H9 (cell line): Measurements from ENCODE around the gene NSMCE3. TPM values are rescaled to one million over a fixed set of nuclear protein-coding genes. Genes with fewer than 3 reads are reported as not detected.

Source experiments
- DNase-seq: peaks from one replicate; pipeline ENCODE4 v3.0.0-alpha.2; 2017
- H2AFZ ChIP-seq: one replicate; pipeline ENCODE4 v1.6.1; 2013; ENCODE audit warnings: mild to moderate bottlenecking, low read length, control low read depth, moderate library complexity
- H2AK5ac ChIP-seq: 2 replicates; pipeline ENCODE4 v1.6.1; 2013; ENCODE audit warnings: low read length, control low read depth, mixed read lengths; ENCODE audit not compliant: insufficient read length
- H2BK120ac ChIP-seq: one replicate; pipeline ENCODE4 v1.6.1; 2013; ENCODE audit warnings: low read depth, mild to moderate bottlenecking, low read length, control low read depth, inconsistent platforms; ENCODE audit not compliant: poor library complexity, severe bottlenecking
- H2BK12ac ChIP-seq: 2 replicates; pipeline ENCODE4 v1.6.1; 2013; ENCODE audit warnings: low read length, control low read depth, mixed read lengths, low read depth; ENCODE audit not compliant: insufficient read length
- H2BK15ac ChIP-seq: 2 replicates; pipeline ENCODE4 v1.6.1; 2013; ENCODE audit warnings: low read depth, low read length, control low read depth
- H2BK20ac ChIP-seq: one replicate; pipeline ENCODE4 v1.6.1; 2013; ENCODE audit warnings: low read depth, mild to moderate bottlenecking, low read length, control low read depth, inconsistent platforms; ENCODE audit not compliant: poor library complexity, severe bottlenecking
- H2BK5ac ChIP-seq: 2 replicates; pipeline ENCODE4 v1.6.1; 2013; ENCODE audit warnings: low read length, control low read depth, mixed read lengths; ENCODE audit not compliant: insufficient read length
- H3K14ac ChIP-seq: 2 replicates; pipeline ENCODE4 v1.6.1; 2013; ENCODE audit warnings: low read length, control low read depth; ENCODE audit not compliant: insufficient read depth
- H3K18ac ChIP-seq: 2 replicates; pipeline ENCODE4 v1.6.1; 2013; ENCODE audit warnings: low read depth, mild to moderate bottlenecking, mixed read lengths, low read length, control low read depth; ENCODE audit not compliant: insufficient read length
- H3K23ac ChIP-seq: 2 replicates; pipeline ENCODE4 v1.6.1; 2013; ENCODE audit warnings: low read length, control low read depth, mixed read lengths, low read depth; ENCODE audit not compliant: insufficient read length
- H3K23me2 ChIP-seq: 2 replicates; pipeline ENCODE4 v1.6.1; 2013; ENCODE audit warnings: low read depth, mild to moderate bottlenecking, mixed read lengths, low read length, control low read depth; ENCODE audit not compliant: insufficient read length, poor library complexity, severe bottlenecking
- H3K27ac ChIP-seq: 2 replicates; pipeline ENCODE4 v1.5.1; 2013; ENCODE audit warnings: low read length, control low read depth, mixed read lengths, low read depth; ENCODE audit not compliant: insufficient read length
- H3K27me3 ChIP-seq: 2 replicates; pipeline ENCODE4 v1.6.1; 2013; ENCODE audit warnings: low read length, control low read depth, inconsistent platforms; ENCODE audit not compliant: insufficient read depth
- H3K4ac ChIP-seq: 2 replicates; pipeline ENCODE4 v1.6.1; 2013; ENCODE audit warnings: low read depth, mild to moderate bottlenecking, control low read depth, inconsistent platforms, low read length, moderate library complexity
- H3K4me1 ChIP-seq: 2 replicates; pipeline ENCODE4 v1.6.1; 2013; ENCODE audit warnings: low read length, control low read depth, inconsistent platforms; ENCODE audit not compliant: insufficient read depth
- H3K4me2 ChIP-seq: 2 replicates; pipeline ENCODE4 v1.6.1; 2013; ENCODE audit warnings: low read length, control low read depth, mixed read lengths; ENCODE audit not compliant: insufficient read length, insufficient read depth
- H3K56ac ChIP-seq: 2 replicates; pipeline ENCODE4 v1.6.1; 2013; ENCODE audit warnings: low read depth, mild to moderate bottlenecking, mixed read lengths, low read length, control low read depth; ENCODE audit not compliant: insufficient read length
- H3K79me1 ChIP-seq: 2 replicates; pipeline ENCODE4 v1.6.1; 2013; ENCODE audit warnings: low read depth, mild to moderate bottlenecking, moderate library complexity, low read length, control low read depth, inconsistent platforms; ENCODE audit not compliant: insufficient read depth, poor library complexity, severe bottlenecking
- H3K79me2 ChIP-seq: 2 replicates; pipeline ENCODE4 v1.6.1; 2013; ENCODE audit warnings: low read length, control low read depth, inconsistent platforms; ENCODE audit not compliant: insufficient read depth
- H3K9ac ChIP-seq: 2 replicates; pipeline ENCODE4 v1.6.1; 2013; ENCODE audit warnings: low read length, control low read depth, mixed read lengths; ENCODE audit not compliant: insufficient read length; ENCODE audit errors: extremely low read depth
- H3K9me3 ChIP-seq: one replicate; pipeline ENCODE4 v1.6.1; 2013; ENCODE audit warnings: low read depth, low read length, inconsistent platforms; ENCODE audit not compliant: control insufficient read depth
- H3T11ph ChIP-seq: one replicate; pipeline ENCODE4 v1.6.1; 2013; ENCODE audit warnings: mild to moderate bottlenecking, low read length, control low read depth, inconsistent platforms
- H4K20me1 ChIP-seq: one replicate; pipeline ENCODE4 v1.6.1; 2013; ENCODE audit not compliant: control insufficient read depth, insufficient read length, insufficient read depth
- H4K5ac ChIP-seq: 2 replicates; pipeline ENCODE4 v1.6.1; 2013; ENCODE audit warnings: low read depth, mild to moderate bottlenecking, mixed read lengths, low read length, control low read depth; ENCODE audit not compliant: insufficient read length
- H4K8ac ChIP-seq: replicated peaks from 2 replicates; pipeline ENCODE4 v1.6.1; 2013; ENCODE audit warnings: low read length, control low read depth, mixed read lengths, low read depth; ENCODE audit not compliant: insufficient read length
- H4K91ac ChIP-seq: 2 replicates; pipeline ENCODE4 v1.6.1; 2013; ENCODE audit warnings: low read depth, mild to moderate bottlenecking, moderate library complexity, mixed read lengths, low read length, control low read depth; ENCODE audit not compliant: insufficient read length
- H3K27ac Mint-ChIP-seq, 3 experiments: 2 replicates in 2 of 3; 3 replicates in 1 of 3; pipeline ENCODE4 v1.8.0; 2020 to 2021; ENCODE audit warnings: mixed read lengths in 3 of 3, mild to moderate bottlenecking in 1 of 3, moderate library complexity in 1 of 3
- H3K27me3 Mint-ChIP-seq: 2 replicates; pipeline ENCODE4 v1.8.0; 2021; ENCODE audit warnings: low read depth, mild to moderate bottlenecking, moderate library complexity, mixed read lengths
- H3K36me3 Mint-ChIP-seq, 3 experiments: 2 replicates in 2 of 3; 3 replicates in 1 of 3; pipeline ENCODE4 v1.8.0; 2020 to 2021; ENCODE audit warnings: low read depth in 3 of 3, mixed read lengths in 3 of 3; ENCODE audit not compliant: insufficient read depth in 1 of 3
- H3K4me1 Mint-ChIP-seq, 2 experiments: 2 replicates each; pipeline ENCODE4 v1.8.0; 2020; ENCODE audit warnings: mixed read lengths in 2 of 2
- H3K4me3 Mint-ChIP-seq, 2 experiments: 2 replicates in 1 of 2; 3 replicates in 1 of 2; pipeline ENCODE4 v1.8.0; 2020 to 2021; ENCODE audit warnings: mild to moderate bottlenecking in 2 of 2, mixed read lengths in 2 of 2, moderate library complexity in 1 of 2
- H3K9me3 Mint-ChIP-seq, 2 experiments: 2 replicates in 1 of 2; 3 replicates in 1 of 2; pipeline ENCODE4 v1.8.0; 2020; ENCODE audit warnings: mild to moderate bottlenecking in 2 of 2, mixed read lengths in 2 of 2, moderate library complexity in 1 of 2
- CTCF ChIP-seq: fragments of 200-600 bp; sonication (generic); conservative IDR thresholded peaks from 3 replicates; pipeline ENCODE4 v1.8.0; 2021; ENCODE audit warnings: antibody characterized with exemption, mild to moderate bottlenecking
- WGBS: extraction: QIAGEN DNeasy Blood & Tissue Kit; methylation state at CpG from one replicate; pipeline ENCODE4 v1.1.7; 2013; ENCODE audit warnings: missing lambda C conversion rate, low lambda C conversion rate, mixed read lengths; ENCODE audit not compliant: insufficient read length; ENCODE audit errors: extremely low coverage; 5-methylcytosine and 5-hydroxymethylcytosine counted together
- total RNA-seq: library from RNA; stranded (reverse); gene quantifications from 2 replicates; pipeline ENCODE4 v1.2.1, GENCODE V29; 2021

Gene NSMCE3
- total RNA-seq, 1 experiment from 2014 or later: 6.9 TPM

- no peak overlapping the region for H3K9ac ChIP-seq
- H3K23ac ChIP-seq: no peak overlapping the region
- no peak overlapping the region for H3K27ac ChIP-seq
- H4K20me1 ChIP-seq: no peaks in the 10 kb centered on the region
- H2BK5ac ChIP-seq: no peak overlapping the region
- WGBS: no CpG with 5 or more reads among the region's 4 CpGs
- H2BK15ac ChIP-seq: no peak overlapping the region
- no peak overlapping the region for H2BK12ac ChIP-seq
- H3K4me1 ChIP-seq: no peaks in the 10 kb centered on the region
- no peak overlapping the region for H3K4ac ChIP-seq
- H4K8ac ChIP-seq: no peak overlapping the region
- no peaks in the 10 kb centered on the region; the same call in 1 of the 2 replicates for H3K27me3 Mint-ChIP-seq
- H3K56ac ChIP-seq: no peak overlapping the region
- H3K4me2 ChIP-seq: no peak overlapping the region
- no peak overlapping the region for H2AFZ ChIP-seq
- H3K36me3 Mint-ChIP-seq: peaks cover 2 to 4% (median 3%) of the 10 kb centered on the region in 3 experiments; a peak in 4 of 7 replicates
- H2BK120ac ChIP-seq: no peak overlapping the region
- no peaks in the 10 kb centered on the region for H3K79me2 ChIP-seq
- no peak overlapping the region for H3K4me3 Mint-ChIP-seq
- no peak overlapping the region for H3K18ac ChIP-seq
- no peaks in the 10 kb centered on the region for H3K23me2 ChIP-seq
- no peak overlapping the region for H3T11ph ChIP-seq
- no peaks in the 10 kb centered on the region for H3K79me1 ChIP-seq
- H4K91ac ChIP-seq: no peak overlapping the region
- H3K9me3 Mint-ChIP-seq: peaks cover 4 to 7% of the 10 kb centered on the region in 2 experiments; a peak in 4 of 5 replicates
- H2BK20ac ChIP-seq: no peak overlapping the region
- H3K27ac Mint-ChIP-seq: no peak overlapping the region
- H3K9me3 ChIP-seq: no peaks in the 10 kb centered on the region
- H2AK5ac ChIP-seq: no peak overlapping the region
- H3K4me1 Mint-ChIP-seq: no peaks in the 10 kb centered on the region
- DNase-seq: no peak
- no peaks in the 10 kb centered on the region for H3K27me3 ChIP-seq
- no peak overlapping the region for H4K5ac ChIP-seq
- TF ChIP-seq CTCF: no peak
- H3K14ac ChIP-seq: no peak overlapping the region
Measured at GRCh38 chr15:29233566-29233965, 36.1 kb downstream of the NSMCE3 start.
